Measurements from ENCODE around the gene ZNF429.
"Not testable (repeated sequence)": the region's sequence is repeated elsewhere in the genome, so short reads cannot be mapped to it uniquely, and the experiment has no call there.

The ZNF429 gene

DNA sequence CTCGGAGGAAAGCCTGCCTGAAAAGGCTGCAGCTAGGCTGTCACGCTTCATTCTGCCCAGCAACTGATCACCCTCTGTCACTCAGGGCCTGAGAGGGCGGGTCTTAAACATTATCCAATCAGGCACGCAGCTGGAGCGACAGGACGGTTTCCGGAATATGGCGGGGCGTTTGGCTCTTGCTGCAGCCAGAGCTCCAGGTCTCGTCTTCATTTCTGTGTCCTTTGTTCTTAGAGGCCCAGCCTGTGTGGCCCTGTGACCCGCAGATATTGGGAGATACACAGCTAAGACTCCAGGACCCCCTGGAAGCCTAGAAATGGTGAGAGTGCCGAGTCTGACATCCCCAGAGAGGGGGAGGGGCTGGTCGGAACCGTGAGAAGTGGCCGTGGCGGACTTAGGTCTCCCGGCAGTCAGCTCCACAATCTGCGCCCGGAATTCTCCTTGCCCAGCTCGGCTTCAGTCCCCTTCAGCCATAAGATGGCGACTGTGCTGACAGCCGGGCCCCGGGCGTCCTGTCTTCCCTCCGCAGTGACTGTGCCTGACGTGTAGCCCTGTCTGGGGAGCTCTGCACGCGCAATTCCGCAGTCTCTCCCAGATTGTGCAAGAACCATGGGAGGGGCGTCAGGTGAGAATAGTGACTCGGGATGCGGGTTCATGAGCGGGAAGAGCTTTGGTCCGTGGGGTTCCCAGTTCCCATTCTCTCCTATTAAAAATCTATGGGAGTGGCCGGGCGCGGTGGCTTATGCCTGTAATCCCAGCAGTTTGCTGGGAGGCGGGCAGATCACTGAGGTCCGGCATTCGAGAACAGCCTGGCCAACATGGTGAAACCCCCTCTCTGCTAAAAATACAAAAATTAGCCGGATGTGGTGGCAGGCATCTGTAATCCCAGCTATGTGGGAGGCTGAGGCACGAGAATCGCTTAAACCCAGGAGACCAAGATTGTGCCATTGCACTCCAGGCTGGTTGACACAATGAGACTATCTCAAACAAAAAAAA is at the start of gene ZNF429:
TSS of gene ZNF429 (plus strand) at position 144 of the 993 bp plus-strand sequence. CDS start at position 314, 170 bp downstream.
- DNase-seq (ENCODE audit: low read depth) = peak; percentile 52

DNA sequence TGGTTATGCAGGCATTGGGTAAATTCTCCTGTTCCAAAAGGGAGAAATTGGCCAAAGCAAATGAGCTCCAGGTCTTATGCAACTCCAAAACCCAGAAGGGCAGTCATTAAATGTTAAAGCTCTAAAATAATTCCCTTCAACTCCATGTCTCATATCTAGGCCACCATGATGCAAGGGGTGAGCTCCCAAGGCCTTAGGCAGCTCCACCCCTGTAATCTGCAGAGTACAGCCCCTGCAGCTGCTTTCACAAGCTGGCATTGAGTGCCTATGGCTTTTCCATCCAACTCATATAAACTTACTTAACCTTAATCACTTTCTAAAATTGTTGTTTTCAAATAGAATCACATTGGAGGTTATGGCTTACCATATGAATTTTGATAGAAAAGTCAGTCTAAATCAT is 44.7 kb upstream of the ZNF429 start:
- DNase-seq (ENCODE audit: low read depth) = no peak

DNA sequence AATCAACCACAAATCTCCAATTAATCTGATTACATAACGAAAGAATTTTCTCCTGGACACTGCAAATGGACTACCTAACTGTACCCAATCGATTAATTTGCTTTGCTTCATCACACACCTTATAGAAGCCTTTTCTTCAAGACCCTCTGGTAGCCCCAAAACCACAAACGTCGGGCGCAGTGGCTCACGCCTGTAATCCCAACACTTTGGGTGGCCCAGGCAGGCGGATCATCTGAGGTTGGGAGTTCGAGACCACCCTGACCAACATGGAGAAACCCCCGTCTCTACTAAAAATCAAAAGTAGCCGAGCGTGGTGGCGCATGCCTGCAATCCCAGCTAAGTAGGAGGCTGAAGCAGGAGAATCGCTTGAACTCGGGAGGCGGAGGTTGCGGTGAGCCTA is 42.9 kb upstream of the ZNF429 start:
- DNase-seq (ENCODE audit: low read depth) = no peak

DNA sequence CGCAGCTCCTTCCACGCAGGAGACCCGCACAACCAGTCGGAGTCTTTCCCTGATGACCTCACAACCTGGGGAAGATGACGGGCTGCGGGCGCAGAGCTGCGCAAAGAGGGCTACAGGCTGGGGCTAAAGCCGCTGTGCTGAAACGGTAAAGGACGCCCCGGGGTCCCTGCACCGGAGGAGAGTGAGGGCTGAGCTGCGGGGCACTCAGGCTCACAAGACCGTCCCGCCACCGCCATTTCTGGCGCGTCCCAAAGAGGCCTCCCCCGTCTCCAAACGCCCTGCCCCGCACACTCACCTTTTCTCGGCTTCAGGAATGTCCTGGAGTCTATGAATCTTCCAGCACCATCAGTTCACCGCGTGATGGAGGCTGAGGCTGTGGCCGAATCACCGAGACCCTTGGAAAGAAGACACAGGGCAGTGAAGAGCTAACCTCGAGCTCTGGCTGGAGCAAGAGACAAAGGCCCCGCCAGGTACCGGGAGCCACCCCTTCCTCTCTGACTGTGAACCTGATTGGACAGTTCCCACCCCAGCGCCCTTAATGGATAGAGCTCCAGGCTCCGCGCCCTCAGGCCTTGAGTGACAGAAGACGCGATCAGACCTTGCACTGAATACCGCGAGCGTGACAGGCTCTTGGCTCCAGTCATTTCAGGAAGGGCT is 41.8 kb upstream of the ZNF429 start:
- no peak for DNase-seq (ENCODE audit: low read depth)

DNA sequence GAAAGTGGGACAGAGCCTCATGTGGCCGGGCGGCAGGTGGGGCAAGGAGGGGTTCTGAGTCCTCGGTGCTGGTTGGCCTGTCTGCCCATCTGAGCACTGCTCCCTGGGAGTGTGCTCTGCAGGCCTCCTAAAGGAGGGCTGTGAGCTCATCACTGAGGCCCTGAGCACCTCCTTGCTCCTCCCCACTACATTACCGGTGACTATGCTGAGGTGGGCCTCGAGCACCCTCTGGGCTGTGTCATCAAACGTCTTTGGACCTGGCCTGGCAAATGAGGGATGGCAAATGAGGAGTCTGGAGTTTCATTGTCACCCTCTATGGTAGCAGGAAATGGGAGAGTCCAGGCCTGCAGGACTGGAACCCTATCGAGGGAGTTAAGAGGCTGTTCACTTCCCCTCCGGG is 38.8 kb upstream of the ZNF429 start:
- no peak for DNase-seq (ENCODE audit: low read depth)

DNA sequence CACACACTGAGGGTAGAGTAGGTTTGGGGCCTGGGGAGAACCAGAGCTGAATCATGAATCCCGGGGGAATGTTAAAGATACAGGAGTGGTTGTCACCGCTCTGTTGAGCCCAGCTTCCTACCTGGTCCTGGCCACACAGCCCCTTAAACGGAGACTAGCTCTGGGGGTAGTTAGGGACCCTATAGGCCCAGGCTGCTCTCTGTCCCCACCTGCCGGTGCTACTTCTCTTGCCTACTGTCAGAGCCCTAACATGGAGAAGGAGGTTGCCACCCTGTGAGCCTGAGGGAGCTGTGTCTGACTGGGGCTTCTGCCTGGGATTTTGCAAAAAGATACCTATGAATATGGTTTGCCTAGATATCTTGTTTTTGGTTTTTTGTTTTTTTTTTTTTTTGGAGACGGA is 36.6 kb upstream of the ZNF429 start:
- DNase-seq (ENCODE audit: low read depth) = no peak

DNA sequence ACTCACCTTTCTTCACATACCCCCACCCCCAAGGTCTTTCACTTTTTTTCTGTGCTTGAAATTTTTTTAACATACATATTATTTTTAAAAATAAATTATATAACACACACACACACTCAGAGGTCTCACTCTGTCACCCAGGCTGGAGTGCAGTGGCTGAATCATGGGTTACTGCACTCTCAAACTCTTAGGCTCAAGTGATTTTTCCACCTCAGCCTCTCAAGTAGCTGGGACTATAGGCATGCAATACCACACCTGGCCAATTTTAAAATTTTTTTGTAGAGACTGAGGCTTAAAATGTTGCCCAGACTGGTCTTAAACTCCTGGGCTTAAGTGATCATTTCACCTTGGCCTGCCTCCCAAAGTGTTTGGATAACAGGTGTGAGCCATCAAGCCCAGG is 32.9 kb upstream of the ZNF429 start:
- DNase-seq (ENCODE audit: low read depth) = no peak

DNA sequence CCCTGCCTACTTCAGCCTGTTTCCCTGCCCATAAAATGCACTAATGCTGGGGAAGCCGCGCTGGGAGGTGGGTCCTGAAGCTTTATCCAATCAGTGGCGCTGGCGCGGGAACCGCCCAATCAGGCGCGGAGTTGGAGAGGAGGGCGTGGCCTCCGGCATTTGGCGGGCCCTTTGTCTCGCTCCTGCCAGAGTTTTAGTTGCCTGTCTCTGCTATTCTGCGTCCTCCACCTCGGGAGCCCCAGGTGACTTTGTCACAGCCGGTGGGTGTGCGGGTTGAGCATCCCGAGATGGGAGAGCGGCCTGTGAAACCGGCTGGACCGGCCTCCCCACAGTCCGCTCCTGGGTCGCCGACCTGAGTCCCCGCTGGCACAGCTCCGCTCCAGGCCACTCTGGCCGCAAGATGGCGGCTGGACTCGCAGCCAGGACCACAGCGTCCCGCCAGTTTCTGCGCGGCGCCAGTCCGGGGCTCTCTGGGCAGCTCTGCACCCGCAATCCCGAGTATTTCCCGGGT is 30.7 kb upstream of the ZNF429 start:
- peak; percentile 63 for DNase-seq (ENCODE audit: low read depth)

DNA sequence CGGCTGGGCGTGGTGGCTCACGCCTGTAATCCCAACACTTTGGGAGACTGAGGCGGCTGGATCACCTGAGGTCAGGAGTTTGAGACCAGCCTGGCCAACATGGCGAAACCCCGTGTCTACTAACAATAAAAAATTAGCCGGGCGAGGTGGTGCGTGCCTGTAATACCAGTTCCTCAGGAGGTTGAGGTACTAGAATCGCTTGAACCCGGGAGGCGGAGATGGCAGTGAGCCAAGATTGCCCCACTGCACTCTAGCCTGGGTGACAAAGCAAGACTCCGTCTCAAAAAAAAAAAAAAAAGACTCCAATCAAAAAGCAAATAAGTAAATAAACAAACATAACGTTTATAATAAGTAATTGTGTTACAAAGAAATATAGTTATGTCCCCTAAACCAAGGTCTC is 23.0 kb upstream of the ZNF429 start:
- not testable (repeated sequence) for DNase-seq (ENCODE audit: low read depth)

DNA sequence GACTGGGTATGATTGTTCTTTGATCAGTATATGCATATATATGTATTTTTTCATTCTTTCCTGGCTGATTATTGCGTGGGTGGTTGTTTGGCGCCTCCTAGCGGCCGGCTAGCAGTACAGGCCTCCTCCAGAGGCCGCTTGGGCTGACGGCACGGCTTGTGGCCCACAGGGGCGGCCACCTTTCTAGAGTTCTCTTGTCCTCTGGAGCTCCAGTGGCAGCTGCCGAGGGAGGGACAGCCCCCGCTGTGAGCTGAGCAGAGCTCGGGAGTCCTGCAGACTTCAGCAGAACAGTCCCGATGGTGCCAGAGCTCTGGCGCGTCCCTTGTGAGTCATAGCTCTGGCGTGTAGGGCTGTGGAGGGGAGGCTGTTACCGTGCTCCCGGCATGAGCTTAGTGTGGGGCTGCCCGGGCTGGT is 22.5 kb upstream of the ZNF429 start:
- peak; percentile 33 for DNase-seq (ENCODE audit: low read depth)

DNA sequence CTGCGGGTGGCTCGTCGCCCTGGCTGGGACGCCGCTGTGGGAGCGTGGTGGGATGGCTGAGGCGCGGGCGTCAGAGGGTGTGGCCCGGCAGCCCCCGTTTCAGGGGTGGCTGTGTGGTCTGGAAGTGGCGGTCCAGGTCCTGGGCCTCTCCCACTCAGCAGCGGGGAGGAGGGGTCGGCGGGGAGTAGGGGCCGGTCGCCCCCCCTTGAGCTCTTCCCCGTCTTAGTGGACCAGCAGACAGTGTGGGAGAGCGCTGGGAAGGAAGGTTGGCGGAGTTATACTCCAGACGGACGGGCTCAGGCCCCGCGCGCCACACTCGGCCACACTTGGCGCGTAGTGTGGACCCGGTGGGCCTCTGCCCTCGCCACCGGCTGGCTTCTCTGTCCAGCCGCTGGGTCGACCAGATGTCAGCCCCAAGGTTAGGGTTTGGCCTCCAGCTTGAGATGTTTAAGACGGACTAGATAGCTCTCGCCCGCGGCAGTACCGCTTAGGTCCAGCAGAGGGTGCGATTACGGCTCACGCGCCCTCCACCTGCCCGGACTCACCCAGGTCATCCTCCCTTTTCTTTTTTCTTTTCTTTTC is 21.7 kb upstream of the ZNF429 start:
- DNase-seq (ENCODE audit: low read depth) = peak; percentile 46

DNA sequence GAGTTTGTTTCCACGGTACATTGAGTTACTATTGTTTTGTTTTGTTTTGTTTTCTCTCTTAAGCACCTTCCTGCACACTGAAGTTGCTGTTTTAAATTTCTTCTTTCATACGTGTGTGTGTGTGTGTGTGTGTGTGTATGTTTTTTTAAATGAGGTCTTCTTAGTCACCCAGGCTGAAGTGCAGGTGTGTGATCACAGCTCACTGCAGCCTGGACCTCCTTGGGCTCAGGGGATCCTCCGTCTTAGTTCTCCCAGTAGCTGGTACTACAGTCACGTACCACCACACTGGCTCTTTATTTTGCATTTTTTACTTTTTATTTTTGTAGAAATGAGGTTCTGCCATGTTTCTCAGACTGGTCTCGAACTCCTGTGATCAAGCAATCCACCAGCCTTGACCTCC is 20.8 kb upstream of the ZNF429 start:
- no peak for DNase-seq (ENCODE audit: low read depth)

DNA sequence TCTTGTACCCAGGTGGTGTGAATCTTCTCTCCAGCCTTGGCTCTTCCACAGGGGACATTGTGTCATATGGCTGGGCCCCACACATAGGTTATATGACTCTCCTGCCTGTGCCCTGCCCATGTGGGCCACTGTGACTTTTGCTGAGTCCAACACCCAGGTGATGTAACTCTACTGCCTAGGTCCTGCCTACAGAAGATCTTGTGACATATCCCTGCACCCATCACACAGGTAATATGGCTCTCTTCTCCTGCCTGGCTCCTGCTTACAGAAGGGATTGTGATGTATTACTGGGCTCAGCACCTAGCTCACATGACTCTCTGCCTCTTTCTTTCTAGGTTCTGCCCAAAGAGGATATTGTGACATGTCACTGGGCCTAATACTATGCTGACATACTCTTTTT is 19.5 kb upstream of the ZNF429 start:
- DNase-seq (ENCODE audit: low read depth) = no peak

DNA sequence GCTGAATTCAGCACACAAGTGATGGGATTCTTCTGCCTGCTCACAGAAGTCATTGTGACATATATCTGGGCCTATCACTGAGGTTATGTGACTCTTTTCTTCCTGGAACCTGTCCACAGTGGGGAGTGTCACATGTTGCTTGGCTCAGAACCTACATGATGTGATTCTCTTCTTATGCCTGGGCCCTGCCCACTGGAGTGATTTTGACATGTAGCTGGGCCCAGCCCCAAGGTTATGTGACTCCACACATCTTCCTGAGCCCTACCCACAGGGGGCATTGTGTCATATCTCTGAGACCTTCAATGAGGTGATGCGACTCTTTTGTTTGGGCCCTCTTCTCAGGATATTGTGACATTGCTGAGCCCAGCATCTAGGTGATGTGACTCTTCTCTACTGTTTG is 17.4 kb upstream of the ZNF429 start:
- no peak for DNase-seq (ENCODE audit: low read depth)

DNA sequence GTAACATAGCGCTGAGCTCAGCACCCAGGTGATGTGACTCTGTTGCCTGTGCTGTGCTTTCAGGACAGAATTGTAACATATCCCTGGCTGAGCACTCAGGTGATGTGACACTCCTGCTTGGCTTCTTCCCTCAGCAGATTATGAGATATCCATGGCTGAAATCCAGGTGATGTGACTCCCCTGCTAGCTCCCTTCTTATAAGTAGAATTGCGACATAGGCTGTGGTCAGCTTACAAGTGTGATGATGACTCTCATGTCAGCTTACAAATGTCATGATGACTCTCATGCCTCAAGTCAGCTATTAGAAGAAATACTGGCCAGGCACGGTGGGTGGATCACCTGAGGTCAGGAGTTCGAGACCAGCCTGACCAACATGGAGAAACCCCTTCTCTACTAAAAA is 14.3 kb upstream of the ZNF429 start:
- DNase-seq (ENCODE audit: low read depth) = no peak

DNA sequence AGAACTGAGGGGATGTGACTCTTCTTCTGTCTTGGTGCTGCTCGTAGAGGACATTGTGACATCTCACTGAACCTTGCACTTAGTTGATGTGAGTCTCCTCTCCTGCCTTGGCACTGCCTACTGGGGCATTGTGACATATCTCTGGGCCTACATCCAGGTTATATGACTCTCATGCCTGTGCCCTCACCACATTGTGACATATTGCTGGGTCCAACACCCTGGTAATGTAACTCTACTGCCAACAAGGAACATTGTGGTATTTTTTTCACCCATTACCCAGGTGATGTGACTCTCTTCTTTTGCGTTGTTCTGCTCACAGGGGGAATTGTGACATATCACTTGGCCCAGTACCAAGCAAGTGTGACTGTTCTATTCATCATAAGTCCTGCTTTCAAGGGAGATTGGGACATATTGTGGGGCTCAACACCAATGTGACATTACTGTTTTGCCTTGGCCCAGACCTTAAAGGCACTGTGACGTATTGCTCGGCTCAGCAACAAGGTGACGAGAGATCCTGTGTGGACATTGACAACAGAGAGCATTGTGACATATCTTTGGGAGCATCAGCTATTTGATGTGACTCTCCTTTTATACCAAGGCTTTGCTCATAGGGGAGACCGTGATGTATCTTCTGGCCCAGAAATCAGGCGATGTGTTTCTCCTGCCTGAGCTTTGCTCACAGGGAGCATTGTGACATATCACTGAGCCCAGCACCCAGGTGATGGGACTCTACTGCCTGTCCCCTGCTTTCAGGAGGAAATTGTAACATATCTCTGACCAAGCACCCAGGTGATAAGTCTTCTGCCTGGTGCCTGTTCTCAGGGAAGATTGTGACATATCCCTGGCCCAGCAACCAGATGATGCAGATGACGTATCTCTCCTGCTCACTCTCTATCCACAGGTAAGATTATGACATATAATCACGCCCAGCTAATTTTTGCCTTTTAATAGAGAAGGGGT is 12.2 kb upstream of the ZNF429 start:
- DNase-seq (ENCODE audit: low read depth) = no peak

DNA sequence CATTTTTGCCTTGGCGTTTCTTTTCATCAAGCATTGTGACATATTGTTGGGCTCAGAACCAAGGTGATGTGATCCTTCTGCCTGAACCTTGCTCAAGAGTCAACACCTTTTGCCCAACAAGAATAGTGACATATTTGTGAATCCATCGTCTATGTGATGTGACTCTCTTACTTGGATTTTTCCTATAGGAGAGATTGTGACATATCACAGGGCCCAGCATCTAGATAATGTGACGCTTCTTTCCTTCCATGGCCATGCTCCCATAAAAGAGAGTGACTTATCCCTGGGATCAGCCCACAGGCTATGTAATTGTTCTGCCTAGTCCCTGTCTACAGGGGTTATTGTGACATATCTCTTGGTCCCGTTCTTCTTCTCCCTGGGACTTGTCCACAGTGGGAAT is 8.5 kb upstream of the ZNF429 start:
- DNase-seq (ENCODE audit: low read depth) = no peak

DNA sequence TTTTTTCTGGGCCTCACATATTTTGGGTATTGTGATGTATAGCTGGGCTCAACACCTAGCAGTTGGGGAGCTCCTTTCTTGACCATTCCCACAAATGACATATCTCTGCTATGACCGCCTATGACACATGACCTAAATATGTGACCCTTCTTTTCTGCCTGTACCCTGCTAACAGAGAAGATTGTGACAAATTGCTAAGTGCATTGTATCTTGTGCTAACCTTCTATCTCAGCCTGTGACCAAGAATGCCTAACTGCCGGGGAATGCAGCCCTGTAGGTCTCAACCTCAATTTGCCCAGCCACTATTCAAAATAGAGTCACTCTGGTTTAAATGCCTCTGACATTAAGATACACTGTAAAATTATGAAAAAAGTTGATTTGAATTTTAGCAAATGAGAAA is 6.8 kb upstream of the ZNF429 start:
- DNase-seq (ENCODE audit: low read depth) = no peak

DNA sequence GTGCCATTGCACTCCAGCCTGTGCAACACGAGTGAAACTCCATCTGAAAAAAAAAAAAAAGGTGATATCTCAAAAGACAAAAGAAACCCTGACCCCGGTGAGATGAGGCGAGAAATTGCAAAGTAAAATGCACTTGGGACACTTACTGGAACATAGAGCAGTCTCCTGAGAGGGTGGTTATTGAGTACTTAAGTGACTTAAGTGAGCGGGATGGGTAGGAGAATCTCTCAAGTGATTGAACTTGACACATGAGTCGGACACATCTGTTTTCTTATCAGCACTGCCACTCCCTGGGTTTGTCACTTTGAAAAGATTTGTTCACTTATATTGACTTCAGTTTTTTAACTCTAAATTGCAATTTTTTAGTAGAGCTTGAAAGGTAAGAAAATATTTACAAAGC is 2.8 kb downstream of the ZNF429 start:
- no peak for DNase-seq (ENCODE audit: low read depth)

DNA sequence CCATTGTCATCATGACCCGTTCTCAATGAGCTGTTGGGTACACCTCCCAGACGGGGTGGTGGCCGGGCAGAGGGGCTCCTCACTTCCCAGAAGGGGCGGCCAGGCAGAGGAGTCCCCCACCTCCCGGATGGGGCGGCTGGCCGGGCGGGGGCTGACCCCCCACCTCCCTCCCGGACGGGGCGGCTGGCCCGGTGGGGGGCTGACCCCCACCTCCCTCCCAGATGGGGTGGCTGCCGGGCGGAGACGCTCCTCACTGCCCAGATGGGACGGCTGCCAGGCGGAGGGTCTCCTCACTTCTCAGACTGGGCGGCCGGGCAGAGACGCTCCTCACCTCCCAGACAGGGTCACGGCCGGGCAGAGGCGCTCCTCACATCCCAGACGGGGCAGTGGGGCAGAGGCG is 5.7 kb downstream of the ZNF429 start:
- DNase-seq (ENCODE audit: low read depth) = not testable (repeated sequence)

DNA sequence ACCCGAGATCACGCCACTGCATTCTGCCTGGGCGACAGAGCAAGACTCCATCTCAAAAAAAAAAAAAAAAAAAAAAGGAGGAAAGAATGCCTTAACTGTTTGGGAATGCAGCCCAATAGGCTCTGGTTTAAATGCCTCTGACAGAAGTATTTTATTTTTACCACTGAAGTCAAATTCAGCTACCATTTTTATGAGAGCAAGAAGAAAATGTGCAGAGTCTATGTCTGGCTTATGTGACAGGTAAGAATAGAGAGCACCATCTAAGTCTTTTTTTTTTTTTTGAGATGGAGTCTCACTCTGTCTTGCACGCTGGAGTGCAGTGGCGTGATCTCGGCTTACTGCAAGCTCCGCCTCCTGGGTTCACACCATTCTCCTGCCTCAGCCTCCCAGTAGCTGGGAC is 7.2 kb downstream of the ZNF429 start:
- DNase-seq (ENCODE audit: low read depth) = not testable (repeated sequence)

DNA sequence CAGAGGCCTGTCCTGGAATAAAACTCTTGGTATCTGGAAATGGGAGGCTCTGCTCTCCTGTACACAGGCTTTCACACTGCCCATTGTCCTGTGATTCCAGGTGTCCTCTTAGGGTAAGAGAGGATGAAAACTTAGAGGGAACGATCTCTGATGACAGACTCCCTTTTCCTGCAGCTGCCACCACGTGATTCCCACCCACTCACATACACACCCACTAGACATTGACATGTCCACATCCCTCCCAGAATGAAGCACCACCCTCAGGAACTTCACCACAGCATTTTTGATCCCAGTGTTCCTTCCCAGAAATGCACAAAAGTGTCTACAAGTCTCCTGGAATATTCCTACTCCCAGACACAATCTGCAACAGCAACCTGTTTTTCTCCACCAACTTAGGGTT is 8.2 kb downstream of the ZNF429 start:
- DNase-seq (ENCODE audit: low read depth) = no peak

All from stimulated activated CD8-positive, alpha-beta memory T cell treated with anti-CD3 and anti-CD28 coated beads, Interleukin-15, amount 100 ng/mL, for 24 hours (primary cell).